Stimulated activated CD4-positive, alpha-beta T cell treated with anti-CD3 and anti-CD28 coated beads, Interleukin-4, amount 100 ng/mL, for 4 hours (primary cell): Measurements from ENCODE around the gene HK1.
"Not testable (repeated sequence)": the region's sequence is repeated elsewhere in the genome, so short reads cannot be mapped to it uniquely, and the experiment has no call there.

Source experiments
- DNase-seq, 2 experiments: peaks; one replicate each; pipeline ENCODE4 v3.0.0-alpha.2; 2020

The HK1 gene

DNA sequence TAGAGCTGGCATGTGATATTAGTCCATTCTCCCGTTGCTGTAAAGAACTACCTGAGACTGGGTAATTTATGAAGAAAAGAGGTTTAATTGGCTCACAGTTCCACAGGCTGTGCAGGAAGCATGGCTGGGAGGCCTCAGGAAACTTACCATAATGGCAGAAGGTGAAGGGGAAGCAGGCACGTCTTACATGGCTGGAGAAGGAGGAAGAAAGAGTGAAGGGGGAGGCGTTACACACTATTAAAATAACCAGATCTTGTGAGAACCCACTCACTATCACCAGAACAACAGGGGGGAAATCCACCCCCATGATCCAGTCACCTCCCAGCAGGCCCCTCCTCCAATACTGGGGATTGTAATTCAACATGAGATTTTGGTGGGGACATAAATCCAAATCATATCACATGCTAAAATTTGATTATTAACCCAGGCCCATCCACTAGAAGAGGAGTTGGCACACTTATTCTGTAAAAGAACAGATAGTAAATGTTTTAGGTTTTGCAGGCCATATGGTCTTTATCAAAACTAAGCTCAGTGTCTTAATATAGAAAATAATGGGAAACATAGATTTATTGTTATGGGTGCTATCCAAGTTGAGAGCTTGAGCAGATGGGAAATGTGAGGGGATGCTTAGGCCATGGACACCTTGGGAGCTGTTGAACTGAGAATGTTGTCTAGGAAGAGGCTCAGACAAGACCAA, 18.6 kb upstream of the HK1 start:
- no peak for DNase-seq

DNA sequence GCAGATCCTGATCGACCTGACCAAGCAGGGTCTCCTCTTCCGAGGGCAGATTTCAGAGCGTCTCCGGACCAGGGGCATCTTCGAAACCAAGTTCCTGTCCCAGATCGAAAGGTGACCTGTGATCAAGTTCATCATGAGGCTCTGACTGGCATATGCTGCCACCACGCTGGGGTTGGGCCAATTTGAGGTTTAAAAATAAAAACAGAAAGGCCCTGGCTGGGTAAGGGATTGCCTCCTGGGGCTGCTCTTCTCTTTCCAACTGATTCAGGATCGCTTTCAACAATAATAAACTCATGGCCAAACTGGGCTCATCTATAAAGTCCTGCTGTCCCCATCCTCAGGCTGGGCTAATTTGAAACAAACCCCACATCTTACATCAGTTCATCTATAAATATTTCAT, 17.1 kb upstream of the HK1 start:
- no peak for DNase-seq

- no peak for DNase-seq
Measured at GRCh38 chr10:69262292-69262751, 16.0 kb upstream of the HK1 start.

GRCh38 chr10:69265521-69265920, 12.8 kb upstream of the HK1 start:
- DNase-seq, result no peak

GRCh38 chr10:69268761-69269416, 9.4 kb upstream of the HK1 start:
- no peak for DNase-seq

DNA sequence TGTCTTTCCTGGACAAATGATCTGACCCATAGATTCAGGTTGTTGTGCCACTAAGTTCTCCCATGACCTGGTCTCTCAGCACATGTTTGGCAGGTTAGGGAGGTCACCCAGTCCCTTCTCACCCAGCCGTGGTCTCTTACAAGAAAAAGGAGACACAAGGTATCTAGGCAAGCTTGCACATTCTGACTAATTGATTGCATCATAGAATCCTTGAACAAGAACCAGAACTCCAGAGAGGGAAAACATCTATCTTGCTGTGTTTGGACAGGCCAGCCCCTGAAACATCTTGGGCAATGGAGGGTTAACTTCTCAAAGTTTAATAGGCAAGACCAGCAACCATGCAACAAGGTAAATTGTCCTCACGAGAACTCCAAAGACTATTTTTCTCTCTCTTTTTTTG, 8.5 kb upstream of the HK1 start:
- DNase-seq, result no peak

GRCh38 chr10:69270990-69271389, 7.3 kb upstream of the HK1 start:
- no peak for DNase-seq

DNA sequence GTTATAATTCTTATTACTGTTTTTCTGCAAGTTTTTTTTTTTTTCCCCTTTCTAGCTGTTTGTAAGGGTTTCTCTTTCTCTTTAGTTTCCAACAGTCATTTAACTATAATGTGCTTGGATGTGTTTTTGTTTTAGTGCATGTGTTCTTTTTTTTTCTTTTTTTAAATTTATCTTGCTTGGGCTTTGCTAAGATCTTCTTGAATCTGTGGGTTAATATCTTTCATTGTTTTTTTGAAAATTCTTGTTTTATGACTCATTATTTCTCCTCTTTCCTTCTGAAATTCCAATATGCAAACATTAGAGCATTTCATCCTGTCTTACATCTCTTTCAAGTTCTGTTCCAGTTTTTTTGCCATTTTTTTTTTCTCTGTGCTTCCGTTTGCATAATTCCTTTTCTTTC, 5.7 kb upstream of the HK1 start:
- no peak for DNase-seq

DNA sequence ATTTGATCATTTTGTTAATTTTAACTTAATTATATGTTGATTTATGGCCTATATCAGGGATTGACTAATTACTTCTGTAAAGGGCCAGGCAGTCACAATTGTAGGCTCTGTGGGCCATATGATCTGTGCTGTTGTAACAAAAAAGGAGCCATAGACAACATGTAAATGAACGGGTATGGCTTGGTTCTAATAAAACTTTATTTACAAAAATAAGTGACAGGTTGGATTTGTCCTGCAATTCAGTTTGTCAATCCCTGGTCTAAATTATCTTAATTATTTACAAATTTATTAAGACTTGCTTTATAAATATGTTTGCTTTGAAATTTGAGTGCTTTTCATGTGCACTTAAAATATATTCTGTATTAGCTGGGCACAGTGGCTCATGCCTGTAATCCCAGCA, 2.9 kb upstream of the HK1 start:
- DNase-seq, result no peak

GRCh38 chr10:69276503-69276902, 1.8 kb upstream of the HK1 start:
- no peak for DNase-seq

DNA sequence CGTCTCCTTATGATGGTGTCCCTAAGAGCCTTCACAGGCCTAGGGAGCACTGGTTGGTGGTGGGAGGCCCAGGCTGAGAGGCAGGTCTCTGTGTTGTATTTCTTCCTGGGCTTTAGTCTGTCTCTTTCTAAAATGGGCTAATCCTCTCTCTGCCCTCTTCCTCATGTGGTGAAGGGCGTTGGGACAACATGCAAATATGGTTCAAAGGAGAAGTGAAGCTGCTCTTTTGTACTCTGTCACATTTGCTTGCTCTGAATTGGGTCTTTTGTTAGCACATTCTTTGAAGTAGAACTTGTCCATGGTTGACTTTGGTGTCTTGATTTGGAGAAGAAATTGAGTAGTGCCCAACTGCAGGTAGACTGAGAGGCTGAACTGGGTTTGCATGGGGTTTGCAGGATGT, 814 bp downstream of the HK1 start:
- no peak for DNase-seq

GRCh38 chr10:69281507-69282413, 3.5 kb downstream of the HK1 start:
- DNase-seq, result no peak

DNA sequence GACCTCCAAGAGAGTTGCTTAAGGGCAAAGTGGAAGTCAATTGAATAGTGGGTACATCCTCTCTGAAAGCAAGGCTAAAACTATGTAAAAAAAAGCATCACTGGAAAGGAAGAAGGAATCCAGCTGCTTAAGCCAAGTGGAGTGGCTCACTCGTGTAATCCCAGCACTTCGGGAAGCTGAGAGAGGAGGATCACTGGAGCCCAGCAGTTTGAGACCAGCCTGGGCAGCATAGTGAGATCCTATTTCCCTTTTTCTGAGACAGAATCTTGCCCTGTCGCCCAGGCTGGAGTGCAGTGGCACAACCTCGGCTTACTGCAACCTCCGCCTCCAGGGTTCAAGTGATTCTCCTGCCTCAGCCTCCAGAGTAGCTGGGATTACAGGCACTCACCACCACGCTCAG, 6.1 kb downstream of the HK1 start:
- DNase-seq, result not testable (repeated sequence)

GRCh38 chr10:69285699-69286098, 7.4 kb downstream of the HK1 start:
- DNase-seq, result no peak

DNA sequence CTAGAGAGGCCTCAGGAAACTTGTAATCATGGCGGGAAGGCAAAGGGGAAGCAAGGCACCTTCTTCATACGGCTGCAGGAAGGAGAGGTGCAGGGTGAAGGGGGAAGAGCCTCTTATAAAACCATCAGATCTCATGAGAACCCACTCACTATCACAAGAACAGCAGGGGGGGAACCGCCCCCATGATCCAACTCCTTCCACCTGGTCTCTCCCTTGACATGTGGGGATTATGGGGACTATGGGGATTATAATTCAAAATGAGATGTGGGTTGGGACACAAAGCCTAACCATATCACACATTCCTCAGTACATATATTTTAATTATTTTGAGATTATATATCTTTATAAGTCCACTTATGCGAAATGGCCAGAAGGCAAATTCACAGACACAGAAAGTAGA, 8.9 kb downstream of the HK1 start:
- no peak for DNase-seq

- DNase-seq, result no peak
Measured at GRCh38 chr10:69290993-69291392, 12.7 kb downstream of the HK1 start.

GRCh38 chr10:69292459-69292858, 14.2 kb downstream of the HK1 start:
- DNase-seq, result no peak

- no peak for DNase-seq
Measured at GRCh38 chr10:69295027-69295636, 16.8 kb downstream of the HK1 start.

- DNase-seq, result no peak
Measured at GRCh38 chr10:69303632-69304051, 25.3 kb downstream of the HK1 start.

GRCh38 chr10:69306421-69306820, 28.1 kb downstream of the HK1 start:
- no peak for DNase-seq

GRCh38 chr10:69307434-69307833, 29.1 kb downstream of the HK1 start:
- DNase-seq, result no peak

- DNase-seq, result not testable (repeated sequence)
Measured at GRCh38 chr10:69308304-69308703, 30.0 kb downstream of the HK1 start.

- no peak for DNase-seq
Measured at GRCh38 chr10:69311309-69311708, 33.0 kb downstream of the HK1 start.
